K562 (cell line): ENCODE results near the gene SNX27. TPM values are rescaled to one million over a fixed set of nuclear protein-coding genes. Genes with fewer than 3 reads are reported as not detected.
A peak's percentile ranks its signal among the peaks of the same experiment; 100 is the strongest.

Experiments
- ATF7 ChIP-seq: fragments of 450-650 bp; IDR thresholded peaks from 2 replicates; pipeline ENCODE4 v1.7.1; 2014; ENCODE audit warnings: mild to moderate bottlenecking, moderate library complexity
- CAMTA2 ChIP-seq: fragments of 250-450 bp; sonication (Bioruptor Pico); conservative IDR thresholded peaks from 2 replicates; pipeline ENCODE4 v1.5.1; 2022
- CBX3 ChIP-seq, 2 experiments: IDR thresholded peaks; 1 replicate in 1 of 2; 2 replicates in 1 of 2; pipeline ENCODE4 v1.6.1; 2012; ENCODE audit warnings: inconsistent platforms in 2 of 2, low read length in 2 of 2, borderline replicate concordance in 1 of 2, control low read depth in 1 of 2
- CREM ChIP-seq: IDR thresholded peaks from 2 replicates; pipeline ENCODE4 v1.6.1; 2014; ENCODE audit warnings: antibody characterized with exemption, low read depth
- ETV5 ChIP-seq: sonication (generic); formaldehyde crosslinking; IDR thresholded peaks from 2 replicates; pipeline ENCODE4 v1.4.0; 2020; ENCODE audit warnings: low read depth, mild to moderate bottlenecking, missing genetic modification reagents
- HCFC1 ChIP-seq: IDR thresholded peaks from 2 replicates; pipeline ENCODE4 v1.6.1; 2012; ENCODE audit warnings: low read depth, low read length, improper control_type of control experiment
- HDAC2 ChIP-seq: fragments of 450-650 bp; IDR thresholded peaks from 2 replicates; pipeline ENCODE4 v1.6.1; 2016; ENCODE audit warnings: mild to moderate bottlenecking
- HMGN3 ChIP-seq: IDR thresholded peaks from 2 replicates; pipeline ENCODE4 v1.6.1; 2011; ENCODE audit warnings: borderline replicate concordance, low read depth, mild to moderate bottlenecking, mixed read lengths, low read length; ENCODE audit not compliant: insufficient read length; ENCODE audit errors: extremely low read depth
- KLF1 ChIP-seq: fragments of 450-650 bp; IDR thresholded peaks from 2 replicates; pipeline ENCODE4 v1.6.1; 2016; ENCODE audit warnings: missing genetic modification characterization, missing compliant biosample characterization
- MAZ ChIP-seq, 2 experiments: fragments of 450-650 bp in 1 of 2; sonication (generic) in 1 of 2; formaldehyde crosslinking; IDR thresholded peaks in 1 of 2; conservative IDR thresholded peaks in 1 of 2; 2 replicates each; pipeline versions ENCODE4 v1.4.0 to v1.5.0; 2020; ENCODE audit warnings: mild to moderate bottlenecking in 1 of 2, missing genetic modification reagents in 1 of 2
- MTA3 ChIP-seq: fragments of 450-650 bp; formaldehyde crosslinking; IDR thresholded peaks from 2 replicates; pipeline ENCODE4 v1.6.1; 2017; ENCODE audit warnings: mild to moderate bottlenecking, borderline replicate concordance
- RBM15 ChIP-seq: fragments of 200-400 bp; formaldehyde crosslinking; IDR thresholded peaks from 2 replicates; pipeline ENCODE4 v1.6.1; 2018; ENCODE audit warnings: mild to moderate bottlenecking, low read length, moderate library complexity; ENCODE audit not compliant: insufficient read depth
- SMARCA4 ChIP-seq: fragments of 450-650 bp; IDR thresholded peaks from 2 replicates; pipeline ENCODE4 v1.6.1; 2016
- ZNF253 ChIP-seq: fragments of 250-450 bp; sonication (Bioruptor Pico); conservative IDR thresholded peaks from 2 replicates; pipeline ENCODE4 v1.6.1; 2021; ENCODE audit warnings: mild to moderate bottlenecking
- ZNF436 ChIP-seq: fragments of 250-450, 450-650 bp; sonication (Bioruptor Pico); formaldehyde crosslinking; IDR thresholded peaks from 2 replicates; pipeline ENCODE4 v1.7.0; 2020; ENCODE audit warnings: mild to moderate bottlenecking
- ZNF766 ChIP-seq: fragments of 200-800 bp; sonication (Bioruptor generic); conservative IDR thresholded peaks from 2 replicates; pipeline ENCODE4 v1.6.1; 2016; ENCODE audit warnings: missing genetic modification characterization, missing compliant biosample characterization
- polyA plus RNA-seq, 8 experiments: library from polyadenylated mRNA; depleted of rRNA in 4 of 8; stranded (reverse) in 5 of 8; unstranded in 3 of 8; fragments of >200 nt; fragmentation: Nextera tagmentation in 2 of 8; fragmentation: Illumina TruSeq in 1 of 8; extraction: Ambion mirVana in 2 of 8; extraction: Trizol in 1 of 8; gene quantifications; 2 replicates each; pipeline versions ENCODE4 v1.2.1 to v1.2.3, GENCODE V29; 2011 to 2014; ENCODE audit warnings: inconsistent platforms in 1 of 8, missing spikeins in 1 of 8
- total RNA-seq, 7 experiments: library from RNA; depleted of rRNA in 6 of 7; stranded (reverse); fragments of >200 nt in 6 of 7; fragmentation: Illumina TruSeq in 2 of 7; extraction: Trizol in 2 of 7; gene quantifications; 2 replicates each; pipeline versions ENCODE4 v1.2.1 to v1.2.3, GENCODE V29; 2011 to 2021; ENCODE audit warnings: low replicate concordance in 1 of 7
- TF ChIP-seq, protein P1 (sequence below), 2 experiments: fragments of 450-650 bp; conservative IDR thresholded peaks; 2 replicates each; pipeline ENCODE4 v1.6.1; 2017; ENCODE audit warnings: mild to moderate bottlenecking in 2 of 2, moderate library complexity in 2 of 2
- TF ChIP-seq, protein P2 (sequence below): sonication (generic); formaldehyde crosslinking; IDR thresholded peaks from 2 replicates; pipeline ENCODE4 v1.8.0; 2022; ENCODE audit warnings: mild to moderate bottlenecking, missing genetic modification reagents
- TF ChIP-seq, protein P3 (sequence below): fragments of 250-450 bp; sonication (Bioruptor Pico); IDR thresholded peaks from 2 replicates; pipeline ENCODE4 v1.8.0; 2021; ENCODE audit warnings: moderate library complexity, mild to moderate bottlenecking, inconsistent platforms
- TF ChIP-seq, protein P4 (sequence below): sonication (generic); formaldehyde crosslinking; IDR thresholded peaks from 2 replicates; pipeline ENCODE4 v1.8.0; 2022; ENCODE audit warnings: mild to moderate bottlenecking, low read depth, missing genetic modification reagents
- TF ChIP-seq, protein P5 (sequence below): fragments of 450-650 bp; conservative IDR thresholded peaks from 2 replicates; pipeline ENCODE4 v1.6.1; 2016; ENCODE audit warnings: missing genetic modification characterization, low read depth, mild to moderate bottlenecking, missing compliant biosample characterization, moderate library complexity

The SNX27 gene
- total and polyA plus RNA-seq, 9 of the 15 experiments (the other 6 are each of a cell fraction or from before 2014, with no cell fraction given): 4.5 to 18.7 (median 10.1) TPM

DNA sequence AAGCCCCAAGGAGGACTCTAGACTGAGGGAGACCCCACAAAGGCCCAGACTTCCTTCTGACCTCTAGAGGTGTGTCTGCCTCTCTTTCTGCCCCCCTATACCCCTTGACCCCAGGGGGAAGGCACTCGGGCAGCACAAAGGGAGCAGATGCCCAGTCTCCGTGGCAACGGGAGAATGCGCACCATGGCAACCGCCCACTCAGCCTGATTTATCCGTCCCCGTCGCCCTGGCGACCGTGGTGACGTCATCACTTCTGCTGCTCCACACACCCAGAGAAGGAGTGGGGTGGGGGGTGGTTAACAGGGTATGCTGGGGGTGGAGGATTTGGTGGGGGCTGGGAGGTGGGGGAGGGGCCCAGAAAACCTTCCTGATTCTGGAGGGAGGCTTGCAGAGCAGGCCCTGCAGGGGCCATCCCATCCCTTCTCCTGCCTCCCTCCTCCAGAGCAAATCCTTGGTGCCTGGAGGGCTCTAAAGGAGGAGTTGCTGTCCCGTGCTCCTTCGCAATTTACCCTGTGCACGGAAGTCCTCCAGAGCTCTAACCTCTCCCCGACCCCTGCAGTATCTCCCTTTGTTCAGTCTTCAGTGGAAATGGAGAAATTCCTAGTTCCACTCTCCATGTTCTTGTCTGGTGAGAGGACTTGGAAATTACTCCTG, 98.5 kb downstream of the SNX27 start (continued):
- TF ChIP-seq MAZ (CRISPR knock-in tag; conservative IDR thresholded peaks at IDR 0.05 in 1 of 2, IDR thresholded peaks at IDR 0.05 in 1 of 2) (no peak), HDAC2 (peak; percentile 82; the same call in 1 of the 2 replicates), ETV5 (no peak), CREM (peak; percentile 96), ZNF766 (CRISPR knock-in tag) (no peak), CAMTA2 (CRISPR knock-in tag) (no peak), ZNF253 (CRISPR knock-in tag) (no peak), MTA3 (no peak), RBM15 (no peak), ATF7 (peak; percentile 96), HMGN3 (no peak), HCFC1 (no peak), KLF1 (tag) (no peak), CBX3 (IDR thresholded peaks at IDR 0.05; ENCODE audit: borderline replicate concordance in 1 of 2, low read length in 2 of 2) (no peak), SMARCA4 (no peak), ZNF436 (no peak)
- TF ChIP-seq, protein P1, sequence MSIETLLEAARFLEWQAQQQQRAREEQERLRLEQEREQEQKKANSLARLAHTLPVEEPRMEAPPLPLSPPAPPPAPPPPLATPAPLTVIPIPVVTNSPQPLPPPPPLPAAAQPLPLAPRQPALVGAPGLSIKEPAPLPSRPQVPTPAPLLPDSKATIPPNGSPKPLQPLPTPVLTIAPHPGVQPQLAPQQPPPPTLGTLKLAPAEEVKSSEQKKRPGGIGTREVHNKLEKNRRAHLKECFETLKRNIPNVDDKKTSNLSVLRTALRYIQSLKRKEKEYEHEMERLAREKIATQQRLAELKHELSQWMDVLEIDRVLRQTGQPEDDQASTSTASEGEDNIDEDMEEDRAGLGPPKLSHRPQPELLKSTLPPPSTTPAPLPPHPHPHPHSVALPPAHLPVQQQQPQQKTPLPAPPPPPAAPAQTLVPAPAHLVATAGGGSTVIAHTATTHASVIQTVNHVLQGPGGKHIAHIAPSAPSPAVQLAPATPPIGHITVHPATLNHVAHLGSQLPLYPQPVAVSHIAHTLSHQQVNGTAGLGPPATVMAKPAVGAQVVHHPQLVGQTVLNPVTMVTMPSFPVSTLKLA (conservative IDR thresholded peaks at IDR 0.05): no peak
- TF ChIP-seq, protein P2, sequence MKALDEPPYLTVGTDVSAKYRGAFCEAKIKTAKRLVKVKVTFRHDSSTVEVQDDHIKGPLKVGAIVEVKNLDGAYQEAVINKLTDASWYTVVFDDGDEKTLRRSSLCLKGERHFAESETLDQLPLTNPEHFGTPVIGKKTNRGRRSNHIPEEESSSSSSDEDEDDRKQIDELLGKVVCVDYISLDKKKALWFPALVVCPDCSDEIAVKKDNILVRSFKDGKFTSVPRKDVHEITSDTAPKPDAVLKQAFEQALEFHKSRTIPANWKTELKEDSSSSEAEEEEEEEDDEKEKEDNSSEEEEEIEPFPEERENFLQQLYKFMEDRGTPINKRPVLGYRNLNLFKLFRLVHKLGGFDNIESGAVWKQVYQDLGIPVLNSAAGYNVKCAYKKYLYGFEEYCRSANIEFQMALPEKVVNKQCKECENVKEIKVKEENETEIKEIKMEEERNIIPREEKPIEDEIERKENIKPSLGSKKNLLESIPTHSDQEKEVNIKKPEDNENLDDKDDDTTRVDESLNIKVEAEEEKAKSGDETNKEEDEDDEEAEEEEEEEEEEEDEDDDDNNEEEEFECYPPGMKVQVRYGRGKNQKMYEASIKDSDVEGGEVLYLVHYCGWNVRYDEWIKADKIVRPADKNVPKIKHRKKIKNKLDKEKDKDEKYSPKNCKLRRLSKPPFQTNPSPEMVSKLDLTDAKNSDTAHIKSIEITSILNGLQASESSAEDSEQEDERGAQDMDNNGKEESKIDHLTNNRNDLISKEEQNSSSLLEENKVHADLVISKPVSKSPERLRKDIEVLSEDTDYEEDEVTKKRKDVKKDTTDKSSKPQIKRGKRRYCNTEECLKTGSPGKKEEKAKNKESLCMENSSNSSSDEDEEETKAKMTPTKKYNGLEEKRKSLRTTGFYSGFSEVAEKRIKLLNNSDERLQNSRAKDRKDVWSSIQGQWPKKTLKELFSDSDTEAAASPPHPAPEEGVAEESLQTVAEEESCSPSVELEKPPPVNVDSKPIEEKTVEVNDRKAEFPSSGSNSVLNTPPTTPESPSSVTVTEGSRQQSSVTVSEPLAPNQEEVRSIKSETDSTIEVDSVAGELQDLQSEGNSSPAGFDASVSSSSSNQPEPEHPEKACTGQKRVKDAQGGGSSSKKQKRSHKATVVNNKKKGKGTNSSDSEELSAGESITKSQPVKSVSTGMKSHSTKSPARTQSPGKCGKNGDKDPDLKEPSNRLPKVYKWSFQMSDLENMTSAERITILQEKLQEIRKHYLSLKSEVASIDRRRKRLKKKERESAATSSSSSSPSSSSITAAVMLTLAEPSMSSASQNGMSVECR: no peak
- TF ChIP-seq, protein P3, sequence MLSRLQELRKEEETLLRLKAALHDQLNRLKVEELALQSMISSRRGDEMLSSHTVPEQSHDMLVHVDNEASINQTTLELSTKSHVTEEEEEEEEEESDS (CRISPR knock-in tag): no peak
- TF ChIP-seq, protein P4, sequence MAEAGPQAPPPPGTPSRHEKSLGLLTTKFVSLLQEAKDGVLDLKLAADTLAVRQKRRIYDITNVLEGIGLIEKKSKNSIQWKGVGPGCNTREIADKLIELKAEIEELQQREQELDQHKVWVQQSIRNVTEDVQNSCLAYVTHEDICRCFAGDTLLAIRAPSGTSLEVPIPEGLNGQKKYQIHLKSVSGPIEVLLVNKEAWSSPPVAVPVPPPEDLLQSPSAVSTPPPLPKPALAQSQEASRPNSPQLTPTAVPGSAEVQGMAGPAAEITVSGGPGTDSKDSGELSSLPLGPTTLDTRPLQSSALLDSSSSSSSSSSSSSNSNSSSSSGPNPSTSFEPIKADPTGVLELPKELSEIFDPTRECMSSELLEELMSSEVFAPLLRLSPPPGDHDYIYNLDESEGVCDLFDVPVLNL (CRISPR knock-in tag): no peak
- TF ChIP-seq, protein P5, sequence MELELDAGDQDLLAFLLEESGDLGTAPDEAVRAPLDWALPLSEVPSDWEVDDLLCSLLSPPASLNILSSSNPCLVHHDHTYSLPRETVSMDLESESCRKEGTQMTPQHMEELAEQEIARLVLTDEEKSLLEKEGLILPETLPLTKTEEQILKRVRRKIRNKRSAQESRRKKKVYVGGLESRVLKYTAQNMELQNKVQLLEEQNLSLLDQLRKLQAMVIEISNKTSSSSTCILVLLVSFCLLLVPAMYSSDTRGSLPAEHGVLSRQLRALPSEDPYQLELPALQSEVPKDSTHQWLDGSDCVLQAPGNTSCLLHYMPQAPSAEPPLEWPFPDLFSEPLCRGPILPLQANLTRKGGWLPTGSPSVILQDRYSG (tag): no peak
